Astrocyte of the spinal cord (primary cell): ENCODE measurements around the gene ACTL7B.
A peak's percentile ranks its signal among the peaks of the same experiment; 100 is the strongest.

Source experiments
- DNase-seq: peaks from one replicate; pipeline ENCODE4 v3.0.0; 2011; ENCODE audit warnings: low read depth, low spot score
- H3K4me3 ChIP-seq: 2 replicates; pipeline ENCODE4 v1.5.1; 2011; ENCODE audit warnings: low read depth, mild to moderate bottlenecking, low read length, moderate library complexity
- in situ Hi-C: cut with HindIII; loops from 2 replicates; pipeline ENCODE4 v1.10.0; 2017; ENCODE audit warnings: low sequenced_read_pairs
- TF ChIP-seq, protein P1 (sequence below): IDR thresholded peaks from 2 replicates; pipeline ENCODE4 v1.5.1; 2012; ENCODE audit warnings: low read depth, mild to moderate bottlenecking, low read length, inconsistent platforms

Gene ACTL7B

DNA sequence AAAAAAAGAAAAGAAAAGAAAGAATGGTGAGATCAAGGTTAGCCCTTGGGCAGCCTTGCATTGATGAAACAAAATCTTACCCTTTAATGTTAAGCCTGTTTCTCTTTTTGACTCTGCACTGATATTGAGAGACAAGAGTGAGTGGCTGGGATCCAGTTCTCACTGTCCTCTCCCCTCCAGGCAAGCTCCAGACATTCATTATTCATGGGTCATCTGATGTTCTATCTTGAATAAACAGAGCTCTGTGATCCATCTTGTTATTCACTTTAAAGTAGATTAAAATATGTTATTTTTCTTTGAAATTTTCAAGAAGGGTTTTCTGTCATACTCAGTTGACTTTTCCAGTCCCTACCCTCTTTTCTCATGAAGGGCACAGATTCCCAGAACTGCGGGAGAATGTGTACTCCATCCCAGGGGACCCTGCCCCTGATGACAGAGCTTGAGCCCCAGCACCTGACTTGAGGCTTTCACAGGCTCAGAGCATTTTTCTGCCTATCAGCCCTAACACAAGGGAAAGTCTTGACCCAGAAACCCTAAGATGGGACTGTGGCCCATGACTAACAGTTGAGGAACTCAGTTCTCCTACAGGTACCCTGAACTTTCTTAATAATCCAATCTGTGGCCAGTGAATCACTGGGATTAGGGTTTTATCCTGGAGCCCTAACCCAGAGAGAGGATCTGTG is 24.1 kb downstream of the ACTL7B start:
- TF ChIP-seq, protein P1, sequence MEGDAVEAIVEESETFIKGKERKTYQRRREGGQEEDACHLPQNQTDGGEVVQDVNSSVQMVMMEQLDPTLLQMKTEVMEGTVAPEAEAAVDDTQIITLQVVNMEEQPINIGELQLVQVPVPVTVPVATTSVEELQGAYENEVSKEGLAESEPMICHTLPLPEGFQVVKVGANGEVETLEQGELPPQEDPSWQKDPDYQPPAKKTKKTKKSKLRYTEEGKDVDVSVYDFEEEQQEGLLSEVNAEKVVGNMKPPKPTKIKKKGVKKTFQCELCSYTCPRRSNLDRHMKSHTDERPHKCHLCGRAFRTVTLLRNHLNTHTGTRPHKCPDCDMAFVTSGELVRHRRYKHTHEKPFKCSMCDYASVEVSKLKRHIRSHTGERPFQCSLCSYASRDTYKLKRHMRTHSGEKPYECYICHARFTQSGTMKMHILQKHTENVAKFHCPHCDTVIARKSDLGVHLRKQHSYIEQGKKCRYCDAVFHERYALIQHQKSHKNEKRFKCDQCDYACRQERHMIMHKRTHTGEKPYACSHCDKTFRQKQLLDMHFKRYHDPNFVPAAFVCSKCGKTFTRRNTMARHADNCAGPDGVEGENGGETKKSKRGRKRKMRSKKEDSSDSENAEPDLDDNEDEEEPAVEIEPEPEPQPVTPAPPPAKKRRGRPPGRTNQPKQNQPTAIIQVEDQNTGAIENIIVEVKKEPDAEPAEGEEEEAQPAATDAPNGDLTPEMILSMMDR = no peak
- H3K4me3 ChIP-seq = no peak overlapping the region
- no peak for DNase-seq
- in situ Hi-C loops = no loop called here

DNA sequence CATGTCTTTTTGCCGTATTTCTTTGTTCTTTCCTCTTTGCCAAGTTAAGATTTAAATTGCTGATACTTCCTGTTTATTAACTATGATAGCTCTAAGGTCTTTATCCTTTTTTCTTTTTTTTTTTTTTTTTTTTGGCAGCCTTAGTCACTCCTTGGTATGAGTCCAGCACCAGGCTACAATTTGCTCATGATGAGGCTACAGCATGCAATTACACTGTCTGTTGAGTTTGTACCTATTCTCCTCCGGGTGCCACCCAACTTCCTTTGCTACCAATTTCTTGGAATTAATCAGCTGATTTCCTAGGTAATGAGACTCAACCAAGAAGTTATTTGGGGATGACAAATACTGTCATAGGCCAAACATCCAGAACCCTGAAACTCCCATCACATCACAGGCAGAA is 25.5 kb downstream of the ACTL7B start:
- no peak for DNase-seq
- no peak overlapping the region for H3K4me3 ChIP-seq
- TF ChIP-seq, protein P1 = no peak
- in situ Hi-C loops = no loop called here

DNA sequence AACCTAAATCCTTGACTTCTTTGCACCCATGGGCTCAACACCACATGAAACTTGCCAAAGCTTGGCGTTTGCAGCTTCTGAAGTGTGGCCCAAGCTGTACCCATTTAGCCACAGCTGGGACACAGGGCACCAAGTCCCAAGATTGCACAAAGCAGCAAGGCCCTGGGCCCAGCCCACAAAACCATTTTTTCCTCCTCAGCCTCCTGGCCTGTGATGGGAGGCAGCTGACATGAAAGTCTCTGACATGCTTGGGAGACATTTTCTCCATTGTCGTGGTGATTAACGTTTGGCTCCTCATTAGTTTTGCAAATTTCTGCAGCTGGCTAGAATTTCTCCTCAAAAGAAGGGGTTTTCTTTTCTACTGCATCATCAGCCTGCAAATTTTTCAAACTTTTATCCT is 32.0 kb downstream of the ACTL7B start:
- TF ChIP-seq, protein P1 = no peak
- H3K4me3 ChIP-seq = no peak overlapping the region
- in situ Hi-C loops = no loop called here

DNA sequence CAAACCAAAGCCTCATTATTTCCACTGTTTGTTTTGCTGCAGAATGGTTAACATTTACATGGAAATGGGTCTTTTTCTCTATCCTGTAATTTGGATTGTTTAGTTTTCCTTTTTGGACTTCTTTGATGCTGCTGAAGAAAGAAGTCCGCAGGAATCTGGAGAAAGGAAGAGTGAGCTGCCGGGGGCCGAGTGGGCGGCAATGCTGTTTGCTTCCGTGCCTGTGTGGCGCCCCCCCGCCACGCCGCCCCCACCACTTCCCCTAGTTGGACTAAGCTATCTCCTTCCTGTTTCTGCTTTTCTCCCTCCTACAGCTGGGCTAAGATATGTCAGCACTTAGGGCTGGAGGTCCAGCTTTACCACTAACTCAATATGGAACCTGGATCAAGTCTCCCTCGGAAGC is 39.7 kb downstream of the ACTL7B start:
- DNase-seq = no peak
- TF ChIP-seq, protein P1 = no peak
- no peak overlapping the region for H3K4me3 ChIP-seq
- in situ Hi-C loops = no loop called here

More for the DNA sequence above, 32.0 kb downstream of the ACTL7B start:
- no peak for DNase-seq

DNA sequence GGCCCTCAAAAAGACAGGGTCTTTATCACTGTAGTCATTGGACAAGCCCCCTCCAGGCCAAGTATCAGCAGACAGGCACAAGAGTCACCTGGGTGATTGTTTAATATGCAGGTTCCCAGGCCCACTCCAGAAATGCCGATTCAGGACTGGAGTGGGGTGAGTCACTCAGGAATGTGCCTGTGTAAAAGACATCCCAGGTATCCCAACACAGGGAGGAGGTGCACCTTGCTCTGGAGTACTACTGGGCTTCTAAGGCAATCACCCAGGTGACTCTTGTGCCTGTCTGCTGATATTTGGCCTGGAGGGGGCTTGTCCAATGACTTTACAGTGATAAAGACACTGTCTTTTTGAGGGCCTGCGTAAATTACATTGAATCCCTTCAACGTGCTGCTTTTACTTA is 40.6 kb downstream of the ACTL7B start:
- no peak overlapping the region for H3K4me3 ChIP-seq
- TF ChIP-seq, protein P1 = no peak
- DNase-seq = no peak
- in situ Hi-C loops = no loop called here

DNA sequence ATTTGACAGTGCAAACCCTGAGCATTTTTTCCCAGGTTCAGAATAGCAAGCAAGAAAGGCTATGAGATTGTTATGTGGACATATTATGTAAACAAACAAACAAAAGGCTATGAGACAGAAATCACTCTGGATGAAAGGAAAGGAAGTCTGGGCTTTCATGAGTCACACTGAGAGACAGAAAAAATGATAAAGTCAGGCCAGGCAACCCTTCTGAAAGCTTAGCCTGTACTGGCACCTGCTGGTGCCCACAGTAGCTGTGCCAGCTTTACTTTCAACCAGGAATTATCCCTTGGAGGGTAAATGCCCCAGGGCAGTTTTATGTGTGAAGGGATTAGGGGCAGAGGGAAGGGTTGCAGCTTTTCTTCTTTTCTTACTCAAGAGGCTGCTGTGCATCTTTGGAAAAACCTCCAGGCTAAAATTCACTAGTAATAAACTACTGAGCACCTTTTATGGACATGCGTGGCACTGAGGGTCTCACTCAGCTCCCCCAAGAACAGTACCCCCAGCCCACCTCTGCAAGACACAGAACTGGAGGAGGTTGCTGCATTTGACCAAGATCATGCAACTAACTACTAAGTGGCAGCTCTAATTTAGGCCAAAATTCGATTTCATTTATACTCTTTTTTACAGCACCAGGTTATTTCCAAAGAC is 41.7 kb downstream of the ACTL7B start:
- H3K4me3 ChIP-seq = no peak overlapping the region
- in situ Hi-C loops = no loop called here
- peak; percentile 49 for DNase-seq
- TF ChIP-seq, protein P1 = peak; percentile 50
